ENCODE measurements around the gene BRD3OS.

DNA sequence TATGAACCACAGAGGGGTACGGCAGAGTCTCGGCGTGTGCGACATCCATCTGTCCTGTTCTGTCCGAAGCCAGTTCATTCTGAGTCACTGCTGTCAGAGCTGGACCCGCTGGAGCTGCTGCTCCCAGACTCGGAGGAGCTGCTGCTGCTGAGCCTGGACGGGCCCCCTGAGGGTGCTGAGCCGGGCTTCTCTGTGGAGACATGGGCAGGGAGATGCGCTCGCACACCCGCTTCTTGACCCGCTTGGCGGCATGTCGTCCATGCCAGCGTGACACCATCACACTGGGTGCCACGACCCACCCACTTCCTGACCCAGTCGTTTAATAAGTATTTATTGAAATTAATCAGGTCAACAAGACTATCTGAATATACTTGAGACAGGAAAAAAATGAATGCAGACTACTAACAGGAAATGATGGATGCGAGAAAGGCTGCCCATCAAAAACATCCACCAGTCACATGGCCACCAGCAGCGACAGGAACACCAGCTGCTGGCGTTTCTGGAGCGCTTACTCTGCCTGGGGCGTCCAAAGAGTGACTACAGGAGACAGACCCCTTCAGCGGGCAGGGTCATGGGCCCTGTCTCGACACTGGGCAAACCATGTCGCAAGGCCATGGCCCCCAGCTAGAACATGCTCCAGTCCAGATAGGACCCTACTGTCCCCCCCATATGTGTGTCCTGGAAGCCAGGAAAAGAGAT is 8.4 kb downstream of the BRD3OS start:
- TF ChIP-seq, protein P1, sequence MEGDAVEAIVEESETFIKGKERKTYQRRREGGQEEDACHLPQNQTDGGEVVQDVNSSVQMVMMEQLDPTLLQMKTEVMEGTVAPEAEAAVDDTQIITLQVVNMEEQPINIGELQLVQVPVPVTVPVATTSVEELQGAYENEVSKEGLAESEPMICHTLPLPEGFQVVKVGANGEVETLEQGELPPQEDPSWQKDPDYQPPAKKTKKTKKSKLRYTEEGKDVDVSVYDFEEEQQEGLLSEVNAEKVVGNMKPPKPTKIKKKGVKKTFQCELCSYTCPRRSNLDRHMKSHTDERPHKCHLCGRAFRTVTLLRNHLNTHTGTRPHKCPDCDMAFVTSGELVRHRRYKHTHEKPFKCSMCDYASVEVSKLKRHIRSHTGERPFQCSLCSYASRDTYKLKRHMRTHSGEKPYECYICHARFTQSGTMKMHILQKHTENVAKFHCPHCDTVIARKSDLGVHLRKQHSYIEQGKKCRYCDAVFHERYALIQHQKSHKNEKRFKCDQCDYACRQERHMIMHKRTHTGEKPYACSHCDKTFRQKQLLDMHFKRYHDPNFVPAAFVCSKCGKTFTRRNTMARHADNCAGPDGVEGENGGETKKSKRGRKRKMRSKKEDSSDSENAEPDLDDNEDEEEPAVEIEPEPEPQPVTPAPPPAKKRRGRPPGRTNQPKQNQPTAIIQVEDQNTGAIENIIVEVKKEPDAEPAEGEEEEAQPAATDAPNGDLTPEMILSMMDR (conservative IDR thresholded peaks at IDR 0.05; ENCODE audit: low read depth, low read length): no peak
- no peak for TF ChIP-seq EZH2phosphoT487 (IDR thresholded peaks at IDR 0.05; ENCODE audit: borderline replicate concordance, low read length)
